HG02884 (cell line): Measurements from ENCODE around the gene OBSCN.

Source experiments
- ATAC-seq: cut with Tn5 transposase; IDR thresholded peaks from one replicate; pipeline ENCODE4 v1.9.1; 2021; ENCODE audit warnings: mild to moderate bottlenecking, moderate library complexity; ENCODE audit not compliant: unreplicated experiment

Gene OBSCN

DNA sequence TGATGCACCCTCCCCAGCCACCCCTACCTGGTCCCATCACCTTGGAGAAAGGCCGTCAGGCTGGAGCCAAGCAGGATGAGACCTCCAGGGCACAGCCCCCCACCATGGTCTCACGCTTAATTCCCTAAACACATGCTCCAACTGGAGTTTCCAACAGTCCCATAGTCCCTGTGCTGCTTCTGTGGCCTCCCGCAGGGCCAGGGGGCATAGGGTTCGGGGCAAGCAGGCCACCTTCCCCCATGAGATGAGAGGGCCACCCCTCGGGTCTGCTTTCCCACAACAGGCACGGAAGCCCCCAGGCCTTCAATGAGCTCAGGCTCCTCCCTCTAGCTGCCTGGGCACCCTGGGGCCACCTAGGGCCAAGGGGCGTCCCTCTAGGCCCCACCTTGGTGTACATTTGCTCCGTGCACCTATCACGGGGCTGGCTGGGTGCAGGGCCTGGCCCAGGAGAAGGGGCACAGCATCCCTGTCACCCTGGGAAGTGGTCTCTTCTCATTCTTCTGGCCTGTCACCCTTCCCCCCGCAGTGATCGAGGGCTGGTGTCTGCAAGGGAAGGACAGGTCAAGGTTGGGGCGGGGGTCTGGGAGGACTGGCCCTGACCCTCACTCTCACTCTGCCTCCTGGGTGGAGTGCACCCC is 156.3 kb downstream of the OBSCN start:
- ATAC-seq = no peak

- ATAC-seq = no peak
These were observed 156.9 kb downstream of the OBSCN start for GRCh38 chr1:228364706-228365213.

DNA sequence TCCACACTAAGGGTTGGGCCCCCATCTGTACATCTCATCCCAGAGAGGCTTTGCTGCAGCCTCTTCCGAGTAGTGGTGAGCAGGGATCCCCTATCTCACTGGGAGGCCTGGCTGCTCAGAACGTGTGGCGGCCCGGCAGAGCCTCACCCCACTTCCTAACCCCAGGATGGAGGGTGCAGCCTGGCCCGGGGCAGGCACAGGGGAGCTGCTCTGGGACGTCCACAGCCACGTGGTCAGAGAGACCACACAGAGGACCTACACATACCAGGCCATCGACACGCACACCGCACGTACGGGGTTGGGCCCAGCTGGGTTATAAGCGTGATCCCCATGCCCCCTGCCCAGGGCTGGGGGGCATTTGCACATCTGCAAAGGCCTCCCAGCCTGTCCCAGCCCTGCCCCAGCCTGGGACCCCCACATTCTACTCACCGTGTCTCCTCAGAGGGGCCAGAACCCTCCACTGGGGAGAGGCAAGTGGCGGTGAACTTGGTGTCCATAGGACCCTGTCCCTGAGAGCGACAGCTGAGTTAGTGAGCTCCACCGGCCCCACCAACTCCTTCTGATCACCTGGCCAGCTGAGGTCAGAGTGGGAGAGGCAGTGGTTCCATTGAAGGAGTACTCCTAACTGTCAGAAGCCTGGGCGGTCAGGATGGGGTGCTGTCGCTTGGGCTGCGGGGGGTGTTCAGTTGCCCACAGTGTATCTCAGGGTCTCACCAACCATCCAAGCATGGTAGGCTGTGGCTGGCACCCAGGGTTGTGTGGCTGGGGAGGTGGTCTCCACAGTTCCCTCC is 157.6 kb downstream of the OBSCN start:
- ATAC-seq = no peak

GRCh38 chr1:228366062-228366865 is 158.4 kb downstream of the OBSCN start:
- no peak for ATAC-seq

DNA sequence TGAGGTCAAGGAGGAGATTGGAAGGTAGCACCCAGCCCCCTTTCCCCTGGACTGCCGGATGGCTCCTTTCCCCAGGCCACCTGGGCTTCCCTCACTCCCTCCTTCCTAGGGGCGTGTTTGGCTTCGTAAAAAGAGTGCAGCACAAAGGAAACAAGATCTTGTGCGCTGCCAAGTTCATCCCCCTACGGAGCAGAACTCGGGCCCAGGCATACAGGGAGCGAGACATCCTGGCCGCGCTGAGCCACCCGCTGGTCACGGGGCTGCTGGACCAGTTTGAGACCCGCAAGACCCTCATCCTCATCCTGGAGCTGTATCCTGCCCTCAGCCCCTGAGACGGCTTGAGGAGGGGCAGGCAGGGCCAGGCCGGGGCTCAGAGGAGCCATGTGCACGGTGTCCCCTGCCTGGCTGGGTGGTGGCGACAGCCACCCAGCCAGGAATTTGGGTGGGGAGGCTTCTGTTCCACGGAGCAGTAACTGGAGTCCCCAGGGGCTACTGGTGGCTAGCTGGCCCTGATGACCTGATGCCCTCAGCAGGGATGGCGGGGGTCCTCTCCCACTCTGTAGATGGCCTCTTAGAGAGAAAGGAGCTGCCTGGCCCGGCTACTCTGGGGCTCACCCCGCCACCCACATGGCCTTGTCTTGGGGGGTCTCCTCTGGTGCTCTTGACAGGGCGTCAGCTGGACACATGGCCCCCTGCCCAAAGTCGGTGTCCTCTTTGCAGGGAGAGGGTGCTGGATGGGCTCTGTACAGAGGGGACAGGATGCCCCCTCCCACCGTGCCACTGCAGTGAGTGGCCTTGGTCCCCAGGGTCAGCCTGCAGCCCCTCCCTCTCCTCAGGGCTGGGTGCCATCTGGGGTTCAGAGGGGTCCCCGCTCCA is 159.3 kb downstream of the OBSCN start:
- no peak for ATAC-seq

GRCh38 chr1:228367798-228368791 is 160.3 kb downstream of the OBSCN start:
- no peak for ATAC-seq

GRCh38 chr1:228368801-228369607 is 161.2 kb downstream of the OBSCN start:
- ATAC-seq = no peak

DNA sequence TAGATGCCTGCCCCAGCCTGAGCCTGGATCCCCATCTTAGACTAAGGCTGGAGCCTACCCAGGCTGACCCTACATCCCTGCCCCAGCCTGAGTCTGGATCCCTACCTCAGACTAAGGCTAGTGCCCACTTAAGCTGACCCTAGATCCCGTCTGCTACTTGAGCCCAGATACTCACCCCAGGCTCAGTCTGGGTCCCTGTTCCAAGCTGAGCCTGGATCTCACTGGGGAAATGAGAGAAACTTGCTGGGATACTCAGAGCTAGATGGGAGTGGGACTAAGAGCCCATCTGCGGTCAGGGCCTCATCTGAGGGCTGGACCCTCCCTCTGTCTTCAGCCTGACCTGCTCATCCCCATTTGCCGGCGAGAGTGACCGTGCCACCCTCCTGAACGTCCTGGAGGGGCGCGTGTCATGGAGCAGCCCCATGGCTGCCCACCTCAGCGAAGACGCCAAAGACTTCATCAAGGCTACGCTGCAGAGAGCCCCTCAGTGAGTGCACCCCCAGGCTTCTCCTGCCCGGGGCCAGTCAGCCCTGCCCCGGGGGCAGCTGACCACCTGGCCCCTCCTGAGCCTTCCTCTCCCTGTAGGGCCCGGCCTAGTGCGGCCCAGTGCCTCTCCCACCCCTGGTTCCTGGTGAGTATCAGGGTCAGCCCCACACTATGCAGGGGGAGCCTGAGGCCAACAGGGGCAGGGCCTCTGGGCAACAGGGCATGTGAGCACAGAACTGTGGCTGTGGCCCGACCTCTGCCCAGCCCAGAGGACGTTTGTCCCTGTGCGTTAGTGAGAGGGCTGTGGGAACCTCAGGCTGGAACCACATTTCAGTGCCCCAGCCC is 162.0 kb downstream of the OBSCN start:
- ATAC-seq = no peak

DNA sequence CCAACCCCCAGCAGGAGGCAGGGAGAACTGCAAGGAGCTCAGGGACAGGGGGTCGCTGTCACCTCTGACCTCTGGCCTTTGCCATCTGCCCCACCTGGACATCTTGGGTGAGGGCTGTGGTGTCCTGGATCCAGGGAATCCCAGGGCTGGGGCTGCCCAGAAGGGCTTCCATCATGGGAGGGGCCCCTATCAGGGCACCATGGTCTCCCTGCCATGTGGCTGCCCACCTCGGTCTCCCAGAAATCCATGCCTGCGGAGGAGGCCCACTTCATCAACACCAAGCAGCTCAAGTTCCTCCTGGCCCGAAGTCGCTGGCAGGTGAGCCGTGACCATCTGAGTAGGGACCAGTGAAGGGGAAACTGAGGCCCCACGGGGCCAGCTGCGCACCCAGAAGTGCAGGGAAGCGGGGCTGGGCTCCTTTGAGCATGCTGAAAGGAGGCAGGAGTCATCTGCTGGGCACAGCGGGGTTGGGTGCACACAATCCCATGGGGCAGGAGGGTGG is 162.6 kb downstream of the OBSCN start:
- ATAC-seq = no peak

GRCh38 chr1:228370941-228371740 is 163.3 kb downstream of the OBSCN start:
- no peak for ATAC-seq

DNA sequence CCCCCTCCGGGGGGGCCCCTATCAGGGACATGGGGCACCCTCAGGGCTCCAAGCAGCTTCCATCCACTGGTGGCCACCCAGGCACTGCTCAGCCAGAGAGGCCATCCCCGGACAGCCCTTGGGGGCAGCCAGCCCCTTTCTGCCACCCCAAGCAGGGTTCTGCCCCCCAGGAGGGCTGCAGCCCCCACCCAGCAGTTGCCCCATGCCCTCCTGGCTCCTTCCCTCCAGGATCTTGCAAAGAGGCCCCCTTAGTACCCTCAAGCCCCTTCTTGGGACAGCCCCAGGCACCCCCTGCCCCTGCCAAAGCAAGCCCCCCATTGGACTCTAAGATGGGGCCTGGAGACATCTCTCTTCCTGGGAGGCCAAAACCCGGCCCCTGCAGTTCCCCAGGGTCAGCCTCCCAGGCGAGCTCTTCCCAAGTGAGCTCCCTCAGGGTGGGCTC is 163.9 kb downstream of the OBSCN start:
- no peak for ATAC-seq

DNA sequence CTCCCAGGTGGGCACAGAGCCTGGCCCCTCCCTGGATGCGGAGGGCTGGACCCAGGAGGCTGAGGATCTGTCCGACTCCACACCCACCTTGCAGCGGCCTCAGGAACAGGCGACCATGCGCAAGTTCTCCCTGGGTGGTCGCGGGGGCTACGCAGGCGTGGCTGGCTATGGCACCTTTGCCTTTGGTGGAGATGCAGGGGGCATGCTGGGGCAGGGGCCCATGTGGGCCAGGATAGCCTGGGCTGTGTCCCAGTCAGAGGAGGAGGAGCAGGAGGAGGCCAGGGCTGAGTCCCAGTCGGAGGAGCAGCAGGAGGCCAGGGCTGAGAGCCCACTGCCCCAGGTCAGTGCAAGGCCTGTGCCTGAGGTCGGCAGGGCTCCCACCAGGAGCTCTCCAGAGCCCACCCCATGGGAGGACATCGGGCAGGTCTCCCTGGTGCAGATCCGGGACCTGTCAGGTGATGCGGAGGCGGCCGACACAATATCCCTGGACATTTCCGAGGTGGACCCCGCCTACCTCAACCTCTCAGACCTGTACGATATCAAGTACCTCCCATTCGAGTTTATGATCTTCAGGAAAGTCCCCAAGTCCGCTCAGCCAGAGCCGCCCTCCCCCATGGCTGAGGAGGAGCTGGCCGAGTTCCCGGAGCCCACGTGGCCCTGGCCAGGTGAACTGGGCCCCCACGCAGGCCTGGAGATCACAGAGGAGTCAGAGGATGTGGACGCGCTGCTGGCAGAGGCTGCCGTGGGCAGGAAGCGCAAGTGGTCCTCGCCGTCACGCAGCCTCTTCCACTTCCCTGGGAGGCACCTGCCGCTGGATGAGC is 164.5 kb downstream of the OBSCN start:
- ATAC-seq = no peak

DNA sequence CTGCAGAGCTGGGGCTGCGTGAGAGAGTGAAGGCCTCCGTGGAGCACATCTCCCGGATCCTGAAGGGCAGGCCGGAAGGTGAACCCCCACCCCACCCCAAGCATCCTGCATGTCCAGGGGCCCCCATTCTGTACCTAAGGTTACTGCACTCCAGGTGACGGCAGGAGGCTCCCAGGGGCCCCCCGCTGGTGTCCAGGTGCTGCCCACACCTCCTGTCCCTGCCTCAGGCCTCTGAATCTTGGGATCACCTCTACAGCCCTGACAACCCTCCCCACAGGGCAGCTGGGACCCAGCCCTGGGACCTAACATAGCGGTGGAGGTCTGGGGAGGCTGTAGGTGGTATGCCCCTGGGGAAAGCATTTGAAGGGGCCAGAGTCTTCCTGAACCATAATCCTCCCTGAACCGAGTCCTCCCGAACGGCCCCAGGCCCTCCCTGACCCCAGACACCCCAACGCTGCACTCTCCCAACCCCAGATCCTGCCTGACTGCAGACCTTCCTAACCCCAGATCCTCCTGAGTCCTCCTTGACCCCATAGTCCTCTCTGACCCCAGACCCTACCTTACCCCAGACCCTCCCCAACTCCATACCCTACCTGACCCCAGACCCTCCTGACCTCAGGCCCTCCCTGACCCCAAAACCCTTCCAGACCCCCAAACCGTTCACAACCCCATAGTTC is 165.3 kb downstream of the OBSCN start:
- no peak for ATAC-seq

GRCh38 chr1:228373681-228374571 is 166.1 kb downstream of the OBSCN start:
- ATAC-seq = no peak
